Stimulated activated naive B cell treated with anti-CD40 and anti-IgM and Interleukin-4, amounts not matched to agents 10 μg/mL and 1 μg/mL and 100 μg/mL, for 72 hours (primary cell): ENCODE measurements around the gene C14orf93.

Experiments
- ATAC-seq, 2 donors: fragments of 150-1000 bp; cut with Tn5 transposase; replicated peaks; 2 replicates each; pipeline ENCODE4 v1.10.0; 2021; ENCODE audit warnings: moderate library complexity in 1 of 2
- DNase-seq: peaks from one replicate; pipeline ENCODE4 v3.0.0; 2021
- H3K27ac Mint-ChIP-seq: one replicate; pipeline ENCODE4 v1.8.0; 2022; ENCODE audit warnings: mild to moderate bottlenecking, mixed read lengths
- H3K27me3 Mint-ChIP-seq, 2 donors: one replicate each; pipeline ENCODE4 v1.8.0; 2022; ENCODE audit warnings: mixed read lengths in 2 of 2
- H3K36me3 Mint-ChIP-seq, 2 donors: one replicate each; pipeline ENCODE4 v1.8.0; 2022; ENCODE audit warnings: mixed read lengths in 2 of 2, mild to moderate bottlenecking in 1 of 2
- H3K4me1 Mint-ChIP-seq, 2 donors: one replicate each; pipeline ENCODE4 v1.8.0; 2022; ENCODE audit warnings: mixed read lengths in 2 of 2, mild to moderate bottlenecking in 1 of 2
- H3K4me3 Mint-ChIP-seq, 2 donors: one replicate each; pipeline ENCODE4 v1.8.0; 2022; ENCODE audit warnings: mild to moderate bottlenecking in 2 of 2, mixed read lengths in 2 of 2, moderate library complexity in 1 of 2
- H3K9me3 Mint-ChIP-seq, 2 donors: one replicate each; pipeline ENCODE4 v1.8.0; 2022; ENCODE audit warnings: mixed read lengths in 2 of 2, mild to moderate bottlenecking in 1 of 2

Gene C14orf93

DNA sequence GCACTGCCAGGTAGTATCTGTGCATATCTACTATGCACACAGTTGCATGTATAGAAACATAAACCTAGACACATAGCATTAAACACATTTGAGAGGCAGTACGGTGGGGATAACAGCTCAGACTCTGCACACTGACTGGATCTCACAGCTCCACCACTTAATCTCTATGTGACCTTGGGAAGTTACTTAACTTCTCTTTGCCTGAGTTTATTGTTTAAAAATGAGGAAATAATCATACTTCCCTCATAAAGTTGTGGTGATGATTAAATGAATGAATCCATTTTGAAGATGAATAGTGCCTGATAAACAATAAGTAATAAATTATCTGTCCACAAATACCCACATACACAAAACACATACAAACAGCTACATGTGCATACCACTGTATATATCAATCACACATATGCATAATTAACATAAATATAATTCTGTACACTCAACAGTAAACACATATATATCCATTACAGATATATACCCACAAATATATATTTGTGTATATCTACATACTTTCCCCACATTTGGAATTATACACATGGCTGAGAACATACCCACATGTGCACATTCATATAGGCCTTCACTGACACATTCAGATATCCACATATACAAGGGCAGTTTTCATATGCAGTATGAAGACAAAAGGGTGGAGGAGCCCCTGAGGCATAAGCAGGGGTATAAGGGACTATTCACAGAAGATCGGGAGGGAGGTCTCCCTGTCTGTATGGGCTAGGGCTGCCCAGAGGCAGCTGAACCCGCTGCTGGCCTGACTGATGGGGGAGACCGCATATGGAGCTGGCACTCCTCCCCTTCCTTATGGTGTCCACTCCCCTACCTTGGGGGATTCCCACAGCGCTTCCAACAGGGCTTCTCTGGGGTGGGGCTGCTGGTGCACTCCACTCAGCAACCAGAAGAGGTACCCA is 41.5 kb upstream of the C14orf93 start:
- Mint-ChIP-seq H3K36me3 (peaks cover 0 to 4% of the 10 kb centered on the region in 2 donors), H3K27me3 (peaks cover 0 to 8% of the 10 kb centered on the region in 2 donors), H3K4me3 (no peak overlapping the region), H3K9me3 (no peaks in the 10 kb centered on the region), H3K4me1 (peaks cover 7 to 9% of the 10 kb centered on the region in 2 donors), H3K27ac (no peak overlapping the region)
- no peak for DNase-seq
- no peak for ATAC-seq

DNA sequence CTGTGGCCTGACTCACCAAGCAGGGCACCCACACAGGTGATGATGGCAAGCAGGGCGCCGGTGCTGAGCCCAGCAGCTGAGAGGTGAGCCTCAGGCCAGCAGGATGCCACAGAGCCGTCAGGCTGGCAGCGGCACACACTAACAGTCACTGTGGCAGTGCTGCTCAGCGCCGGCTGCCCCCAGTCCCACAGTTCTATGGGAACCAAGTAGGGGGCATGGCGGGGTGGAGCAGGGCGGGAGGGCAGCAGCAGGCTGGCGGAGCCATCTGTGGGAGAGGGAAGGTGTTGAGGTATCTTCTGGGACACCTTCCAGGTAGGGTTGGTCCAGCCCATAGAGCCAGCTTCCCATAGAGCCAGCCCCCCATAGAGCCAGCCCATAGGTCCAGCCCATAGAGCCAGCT is 39.1 kb upstream of the C14orf93 start:
- Mint-ChIP-seq H3K4me3 (no peak overlapping the region), H3K36me3 (peaks cover 0 to 4% of the 10 kb centered on the region in 2 donors), H3K27me3 (peaks cover 6 to 8% of the 10 kb centered on the region in 2 donors), H3K9me3 (no peaks in the 10 kb centered on the region), H3K4me1 (no peaks in the 10 kb centered on the region), H3K27ac (no peak overlapping the region)
- ATAC-seq (no peak), DNase-seq (no peak)

DNA sequence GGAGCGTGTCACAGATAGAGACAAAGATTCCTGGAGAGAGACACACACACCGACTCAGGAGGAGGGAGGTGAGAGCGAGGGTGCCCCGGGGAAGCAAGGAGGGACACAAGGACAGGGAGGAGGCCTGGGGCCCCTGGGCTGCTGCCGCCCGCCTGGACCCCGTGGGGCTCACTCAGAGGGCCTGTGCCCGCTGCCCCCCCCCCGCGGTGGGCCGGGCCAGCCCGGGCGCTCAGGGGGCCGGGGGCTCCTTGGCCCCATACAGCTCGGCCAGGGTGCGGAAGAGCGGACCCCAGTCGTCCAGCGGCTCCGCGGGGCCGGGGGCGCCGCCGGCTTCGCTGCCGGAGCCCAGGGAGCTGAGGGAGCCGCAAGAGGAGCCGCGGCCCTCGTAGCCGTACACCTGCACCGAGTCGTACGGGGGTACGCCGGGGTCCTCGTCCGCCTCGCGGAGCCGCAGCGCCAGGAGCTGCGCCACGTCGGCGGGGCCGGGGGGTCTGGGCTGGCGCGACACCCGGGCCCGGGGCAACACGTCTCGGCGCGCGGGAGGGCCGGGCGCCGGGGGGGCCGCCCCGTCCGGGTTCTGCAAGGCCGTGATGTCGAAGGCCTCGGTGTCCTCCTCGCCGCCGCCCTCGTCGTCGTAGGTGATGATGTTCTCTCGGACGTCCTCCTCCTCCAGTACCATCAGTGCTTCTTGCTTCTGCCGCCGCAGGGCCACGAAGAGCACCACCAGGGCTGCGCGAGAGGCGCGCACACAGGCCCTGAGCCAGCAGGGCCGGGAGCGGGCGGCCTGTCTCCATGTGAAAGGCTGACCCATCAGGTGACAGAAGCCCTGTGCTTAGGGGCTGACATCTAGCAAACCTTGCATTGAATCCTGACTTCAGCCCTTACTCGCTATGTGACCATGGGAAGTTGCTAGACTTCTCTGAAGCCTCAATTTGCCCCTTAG is 38.1 kb upstream of the C14orf93 start:
- peaks cover 0 to 4% of the 10 kb centered on the region in 2 donors for H3K36me3 Mint-ChIP-seq
- no peaks in the 10 kb centered on the region for H3K9me3 Mint-ChIP-seq
- H3K4me3 Mint-ChIP-seq = no peak overlapping the region
- peaks cover 8% of the 10 kb centered on the region in 2 donors for H3K27me3 Mint-ChIP-seq
- DNase-seq (no peak), ATAC-seq (no peak)
- no peak overlapping the region for H3K27ac Mint-ChIP-seq
- H3K4me1 Mint-ChIP-seq = no peaks in the 10 kb centered on the region

DNA sequence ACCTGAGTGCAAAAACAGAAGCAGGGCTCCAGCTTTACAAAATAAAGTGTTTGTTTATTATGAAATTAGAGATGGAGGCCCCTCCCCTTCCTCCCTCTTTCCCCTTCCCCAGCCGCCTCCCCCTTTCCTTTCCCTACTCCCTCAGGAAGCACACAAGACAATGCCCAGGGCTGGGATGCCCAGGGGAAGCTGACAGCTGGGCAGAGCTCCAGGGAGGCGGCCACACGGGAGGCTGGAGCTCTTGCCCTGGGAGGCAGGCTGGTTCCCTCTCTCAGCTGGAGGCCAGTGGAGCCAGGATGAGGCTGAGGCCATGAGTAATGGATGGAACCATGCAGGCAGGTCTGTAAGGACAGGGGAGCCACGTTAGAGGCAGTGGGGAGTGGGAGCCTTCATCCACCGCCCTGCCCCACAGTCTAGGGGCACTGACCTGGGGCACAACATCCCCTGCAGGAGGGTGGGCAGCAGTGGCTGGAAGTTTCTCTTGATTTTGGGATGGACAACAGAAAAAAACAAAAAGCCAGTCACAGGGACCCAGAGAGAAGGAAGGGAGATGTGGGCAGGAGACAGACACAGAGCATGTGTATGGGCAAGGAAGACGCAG is 37.2 kb upstream of the C14orf93 start:
- Mint-ChIP-seq H3K9me3 (no peaks in the 10 kb centered on the region), H3K4me3 (no peak overlapping the region), H3K4me1 (no peaks in the 10 kb centered on the region), H3K27me3 (peaks cover 8% of the 10 kb centered on the region in 2 donors), H3K36me3 (peaks cover 0 to 4% of the 10 kb centered on the region in 2 donors), H3K27ac (no peak overlapping the region)
- ATAC-seq (no peak), DNase-seq (no peak)

DNA sequence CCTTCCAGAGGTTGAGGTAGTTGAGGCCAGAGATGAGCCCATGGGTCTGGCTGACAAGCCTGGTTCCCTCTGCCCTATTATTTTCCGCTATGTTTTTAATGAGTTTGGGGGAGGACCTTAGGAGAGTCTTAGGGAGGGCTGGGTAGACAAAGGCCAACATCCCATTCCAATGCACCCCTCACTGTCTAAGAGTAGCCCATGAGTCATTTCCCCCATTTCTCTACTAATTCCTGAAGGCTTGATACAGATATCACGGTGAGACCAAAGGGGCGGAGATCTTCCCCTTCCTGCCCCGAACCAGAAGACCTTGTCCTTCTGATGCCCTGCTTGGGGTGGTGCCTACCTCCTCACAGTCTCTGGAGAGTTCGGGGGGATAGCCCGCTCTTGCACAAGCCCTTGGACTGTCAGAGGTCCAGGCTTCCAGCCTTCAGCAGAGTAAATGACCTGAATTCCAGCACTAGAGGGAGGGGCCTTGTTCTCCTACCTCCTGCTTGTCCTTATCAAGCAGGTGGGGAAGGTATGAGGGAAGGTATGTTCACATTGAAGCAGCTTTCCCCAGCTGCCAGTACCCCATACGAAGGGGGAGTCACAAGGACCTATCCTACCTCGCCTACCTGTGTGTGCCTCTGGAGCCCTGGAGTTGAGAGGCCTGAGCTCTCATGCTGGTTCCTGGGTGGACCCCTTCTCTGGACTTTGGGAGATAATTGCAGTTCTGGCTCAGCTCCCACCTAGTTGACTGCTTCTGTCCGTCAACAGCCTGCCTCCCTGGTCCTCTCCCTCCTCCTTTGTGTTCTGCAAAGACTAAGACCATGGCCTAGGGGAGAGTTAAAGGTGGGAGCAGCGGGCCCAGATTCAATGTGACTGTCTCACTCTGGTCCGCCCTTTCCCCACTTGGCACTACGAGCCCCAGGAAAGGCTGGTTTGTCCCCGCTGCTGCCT is 35.7 kb upstream of the C14orf93 start:
- peaks cover 8% of the 10 kb centered on the region in 2 donors for H3K27me3 Mint-ChIP-seq
- H3K36me3 Mint-ChIP-seq = peaks cover 0 to 4% of the 10 kb centered on the region in 2 donors

DNA sequence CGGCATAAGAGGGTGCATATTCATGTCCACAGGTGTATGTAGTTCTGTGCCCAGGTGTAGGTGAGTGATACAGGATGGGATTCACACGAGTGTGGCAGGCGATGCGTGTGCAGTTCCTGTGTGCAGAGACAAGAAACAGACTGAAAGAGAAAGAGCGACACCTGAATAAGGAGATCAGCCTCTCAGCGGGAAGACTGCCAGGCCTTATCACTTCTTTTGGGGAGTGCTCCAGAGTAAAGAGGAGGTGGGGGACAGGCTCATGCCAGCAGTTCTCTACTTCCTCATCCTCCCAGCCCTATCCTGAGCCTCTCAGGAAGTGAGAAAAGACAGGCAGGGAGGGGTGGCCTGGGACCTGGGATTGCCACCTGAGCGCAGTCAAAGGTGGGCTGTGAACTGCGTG is 34.9 kb upstream of the C14orf93 start:
- H3K36me3 Mint-ChIP-seq = peaks cover 0 to 4% of the 10 kb centered on the region in 2 donors
- no peak for DNase-seq
- ATAC-seq = no peak
- peaks cover 8% of the 10 kb centered on the region in 2 donors for H3K27me3 Mint-ChIP-seq
- no peaks in the 10 kb centered on the region for H3K9me3 Mint-ChIP-seq
- H3K4me3 Mint-ChIP-seq = no peak overlapping the region
- no peak overlapping the region for H3K27ac Mint-ChIP-seq
- no peaks in the 10 kb centered on the region for H3K4me1 Mint-ChIP-seq

More for the DNA sequence above, 35.7 kb upstream of the C14orf93 start:
- DNase-seq (no peak), ATAC-seq (no peak)
- no peak overlapping the region for H3K4me3 Mint-ChIP-seq
- H3K9me3 Mint-ChIP-seq = no peaks in the 10 kb centered on the region
- no peak overlapping the region for H3K27ac Mint-ChIP-seq
- no peaks in the 10 kb centered on the region for H3K4me1 Mint-ChIP-seq

DNA sequence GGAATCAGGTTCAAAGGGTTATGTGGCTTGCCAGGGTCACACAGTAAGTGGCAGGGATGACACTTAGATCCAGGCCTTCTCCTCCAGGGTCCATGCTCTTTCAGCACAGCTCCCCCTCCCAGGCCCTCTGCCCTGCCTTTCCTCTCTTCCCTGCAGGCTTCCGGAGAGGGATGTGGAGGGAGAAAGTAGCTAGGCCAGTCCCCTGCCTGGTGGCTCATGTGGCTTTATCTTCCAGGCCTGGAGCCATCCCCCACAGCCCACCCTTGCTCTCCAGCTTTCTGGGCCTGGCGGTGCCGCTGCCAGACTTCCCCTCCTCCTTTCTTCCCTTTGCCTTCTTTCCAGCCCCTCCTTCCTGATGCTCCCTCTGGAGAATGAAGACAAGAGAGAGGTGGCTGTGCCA is 33.8 kb upstream of the C14orf93 start:
- DNase-seq = no peak
- no peaks in the 10 kb centered on the region for H3K4me1 Mint-ChIP-seq
- H3K27ac Mint-ChIP-seq = no peak overlapping the region
- no peak for ATAC-seq
- H3K36me3 Mint-ChIP-seq = peaks cover 0 to 4% of the 10 kb centered on the region in 2 donors
- no peaks in the 10 kb centered on the region for H3K9me3 Mint-ChIP-seq
- H3K27me3 Mint-ChIP-seq = peaks cover 8% of the 10 kb centered on the region in 2 donors
- H3K4me3 Mint-ChIP-seq = no peak overlapping the region

DNA sequence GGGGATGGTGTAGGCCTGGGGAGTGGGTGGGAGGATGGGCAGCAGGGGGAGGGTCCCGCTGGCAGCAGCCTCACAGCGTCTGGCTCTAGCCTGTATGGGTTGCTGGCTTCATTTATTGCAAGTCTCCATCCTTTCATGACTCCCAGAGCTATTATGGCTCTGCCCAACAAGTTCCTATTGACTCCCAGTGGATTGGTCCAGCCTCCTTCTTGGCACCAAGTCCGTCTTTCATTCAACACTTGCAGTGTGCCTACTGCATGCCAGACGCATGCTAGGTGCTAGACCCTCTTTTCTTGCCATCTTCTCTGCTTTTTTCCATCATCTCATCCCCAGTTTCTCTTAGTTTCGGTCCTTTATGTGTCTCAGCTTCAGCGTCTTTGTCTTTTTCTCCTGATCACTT is 33.2 kb upstream of the C14orf93 start:
- no peak for ATAC-seq
- no peak overlapping the region for H3K4me3 Mint-ChIP-seq
- H3K36me3 Mint-ChIP-seq = peaks cover 0 to 4% of the 10 kb centered on the region in 2 donors
- H3K27me3 Mint-ChIP-seq = peaks cover 8% of the 10 kb centered on the region in 2 donors
- no peak overlapping the region for H3K27ac Mint-ChIP-seq
- H3K4me1 Mint-ChIP-seq = no peaks in the 10 kb centered on the region
- no peaks in the 10 kb centered on the region for H3K9me3 Mint-ChIP-seq
- DNase-seq = no peak

DNA sequence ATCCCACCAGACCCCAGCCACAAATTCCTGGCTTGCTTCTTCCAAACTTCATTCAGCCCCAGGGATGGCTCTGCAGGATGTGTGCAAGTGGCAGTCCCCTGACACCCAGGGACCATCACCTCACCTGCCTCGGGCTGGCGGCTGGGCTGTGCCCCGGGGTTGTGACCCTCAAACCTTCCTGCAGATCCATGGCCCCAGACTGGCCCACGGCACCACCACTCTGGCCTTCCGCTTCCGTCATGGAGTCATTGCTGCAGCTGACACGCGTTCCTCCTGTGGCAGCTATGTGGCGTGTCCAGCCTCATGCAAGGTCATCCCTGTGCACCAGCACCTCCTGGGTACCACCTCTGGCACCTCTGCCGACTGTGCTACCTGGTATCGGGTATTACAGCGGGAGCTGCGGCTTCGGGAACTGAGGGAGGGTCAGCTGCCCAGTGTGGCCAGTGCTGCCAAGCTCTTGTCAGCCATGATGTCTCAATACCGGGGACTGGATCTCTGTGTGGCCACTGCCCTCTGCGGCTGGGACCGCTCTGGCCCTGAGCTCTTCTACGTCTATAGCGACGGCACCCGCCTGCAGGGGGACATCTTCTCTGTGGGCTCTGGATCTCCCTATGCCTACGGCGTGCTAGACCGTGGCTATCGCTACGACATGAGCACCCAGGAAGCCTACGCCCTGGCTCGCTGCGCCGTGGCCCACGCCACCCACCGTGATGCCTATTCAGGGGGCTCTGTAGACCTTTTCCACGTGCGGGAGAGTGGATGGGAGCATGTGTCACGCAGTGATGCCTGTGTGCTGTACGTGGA is 32.4 kb upstream of the C14orf93 start, which contains the start of gene PSMB11:
Gene PSMB11 (plus strand): TSS at position 51 of the 804 bp plus-strand sequence. CDS start 14 bp downstream, at position 65.
- no peaks in the 10 kb centered on the region for H3K9me3 Mint-ChIP-seq
- peaks cover 0 to 2% of the 10 kb centered on the region in 2 donors for H3K36me3 Mint-ChIP-seq
- ATAC-seq = no peak
- H3K27me3 Mint-ChIP-seq = peaks cover 3 to 8% of the 10 kb centered on the region in 2 donors
- no peak within 1 kb of the TSS for H3K4me3 Mint-ChIP-seq
- peak within 1 kb of the TSS; percentile 77 for H3K27ac Mint-ChIP-seq
- no peaks in the 10 kb centered on the region for H3K4me1 Mint-ChIP-seq
- DNase-seq = no peak

DNA sequence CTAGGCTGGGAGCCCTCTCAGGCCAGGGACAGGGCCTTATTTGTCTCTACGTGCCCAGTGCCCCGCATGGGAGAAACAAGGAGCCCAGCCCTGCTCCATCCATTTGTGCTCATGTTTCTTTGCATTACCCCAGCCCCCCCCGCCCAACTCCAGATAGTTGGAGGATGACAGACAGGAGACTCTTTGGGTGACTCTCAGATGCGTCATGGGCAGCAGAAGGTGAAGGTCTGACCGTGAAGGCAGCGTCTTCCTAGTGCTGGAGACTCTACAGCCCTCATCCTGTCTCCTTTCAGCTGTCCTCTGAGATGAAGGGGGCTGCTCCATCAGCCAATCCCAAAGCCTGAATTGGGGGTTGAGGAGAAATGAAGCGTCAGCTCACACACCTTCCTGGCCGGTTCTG is 31.8 kb upstream of the C14orf93 start:
- H3K4me1 Mint-ChIP-seq = no peaks in the 10 kb centered on the region
- no peak for ATAC-seq
- no peak overlapping the region for H3K27ac Mint-ChIP-seq
- H3K36me3 Mint-ChIP-seq = no peaks in the 10 kb centered on the region
- DNase-seq = no peak
- no peaks in the 10 kb centered on the region for H3K9me3 Mint-ChIP-seq
- H3K4me3 Mint-ChIP-seq = no peak overlapping the region
- H3K27me3 Mint-ChIP-seq = peaks cover 0 to 8% of the 10 kb centered on the region in 2 donors

DNA sequence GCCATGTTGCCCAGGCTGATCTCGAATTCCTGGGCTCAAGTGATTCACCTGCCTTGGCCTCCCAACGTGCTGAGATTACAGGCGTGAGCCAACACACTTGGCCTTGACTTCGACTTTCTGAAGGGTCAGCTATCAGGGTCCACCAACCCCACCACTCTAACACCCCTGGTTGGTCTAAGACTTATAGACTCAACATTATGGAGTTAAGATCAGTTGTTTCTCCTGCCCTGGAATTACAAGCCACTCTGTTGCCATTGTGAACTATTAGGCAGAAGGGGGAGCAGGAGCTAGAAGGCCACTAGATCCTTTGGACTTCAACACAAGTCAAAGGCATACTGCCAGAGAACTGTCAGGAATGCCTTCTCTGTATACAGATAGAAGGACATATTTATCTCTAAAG is 30.2 kb upstream of the C14orf93 start:
- DNase-seq (no peak), ATAC-seq (no peak)
- H3K27ac Mint-ChIP-seq = no peak overlapping the region
- H3K9me3 Mint-ChIP-seq = no peaks in the 10 kb centered on the region
- peaks cover 0 to 3% of the 10 kb centered on the region in 2 donors for H3K4me1 Mint-ChIP-seq
- peaks cover 0 to 5% of the 10 kb centered on the region in 2 donors for H3K27me3 Mint-ChIP-seq
- H3K4me3 Mint-ChIP-seq = no peak overlapping the region
- no peaks in the 10 kb centered on the region for H3K36me3 Mint-ChIP-seq

DNA sequence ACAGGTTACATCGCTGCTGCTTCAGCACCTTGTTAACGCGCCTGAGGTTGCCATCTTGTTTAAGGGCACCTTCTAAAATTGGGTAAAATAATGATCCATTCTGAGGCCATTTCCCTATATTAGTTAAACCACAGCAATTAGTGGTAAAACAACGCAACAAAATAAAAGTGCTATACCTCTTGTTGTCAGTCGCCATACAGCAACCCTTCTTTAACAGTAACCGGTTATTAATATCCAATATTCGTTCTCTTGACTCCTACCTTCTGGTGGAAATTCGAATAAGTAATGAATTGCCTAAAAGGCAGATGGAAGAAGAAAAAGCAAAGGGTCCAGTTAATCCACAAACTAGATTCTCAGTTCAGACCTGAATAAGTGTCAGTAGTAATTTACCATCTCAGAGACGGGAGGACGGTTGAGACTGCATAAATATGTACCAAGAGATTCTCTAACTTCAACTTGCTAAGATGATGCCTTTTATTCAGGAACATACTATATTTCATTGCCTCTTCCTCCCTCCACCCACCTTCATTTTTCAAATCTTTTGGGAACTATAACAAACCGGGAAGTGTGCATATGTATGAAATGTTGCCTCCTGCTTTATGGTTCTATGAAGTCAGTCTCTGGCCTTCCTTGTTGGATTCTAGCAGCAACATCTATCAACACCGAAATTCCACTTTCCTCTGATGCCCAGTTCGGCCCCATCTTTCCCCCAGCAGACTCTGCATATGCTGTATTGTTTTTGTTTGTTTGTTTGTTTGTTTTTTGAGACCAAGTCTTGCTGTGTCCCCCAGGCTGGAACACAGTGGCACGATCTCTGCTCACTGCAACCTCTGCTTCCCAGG is 25.6 kb upstream of the C14orf93 start:
- Mint-ChIP-seq H3K4me3 (peak overlapping the region; percentile 96 to 98), H3K36me3 (peaks cover 24 to 25% of the 10 kb centered on the region in 2 donors), H3K27me3 (no peaks in the 10 kb centered on the region), H3K27ac (peak overlapping the region; percentile 99), H3K9me3 (no peaks in the 10 kb centered on the region), H3K4me1 (peaks cover 11 to 28% of the 10 kb centered on the region in 2 donors)
- no peak for ATAC-seq
- DNase-seq = no peak
